ENCODE results near the gene SYNDIG1.

SYNDIG1 gene

GRCh38 chr20:24579475-24579874, 110.0 kb downstream of the SYNDIG1 start:
- H3K4me3 ChIP-seq (ENCODE audit: severe bottlenecking), result no peak overlapping the region
- no peak overlapping the region for H3K27ac ChIP-seq (ENCODE audit: poor library complexity, severe bottlenecking)
- H3K9me3 ChIP-seq (ENCODE audit: severe bottlenecking), result no peaks in the 10 kb centered on the region
- H3K36me3 ChIP-seq (ENCODE audit: low read depth), result no peaks in the 10 kb centered on the region
- ATAC-seq (ENCODE audit: low read depth), result no peak
- TF ChIP-seq CTCF (IDR thresholded peaks at IDR 0.05; ENCODE audit: poor library complexity, severe bottlenecking), result no peak
- H3K4me1 ChIP-seq (ENCODE audit: insufficient read depth, poor library complexity, severe bottlenecking), result no peaks in the 10 kb centered on the region
- DNase-seq (ENCODE audit: low spot score), result no peak
- H3K27me3 ChIP-seq (ENCODE audit: insufficient read depth, poor library complexity, severe bottlenecking), result no peaks in the 10 kb centered on the region

- ATAC-seq (ENCODE audit: low read depth) (no peak), DNase-seq (ENCODE audit: low spot score) (no peak)
- Histone ChIP-seq H3K27ac (ENCODE audit: poor library complexity, severe bottlenecking) (no peak overlapping the region), H3K36me3 (ENCODE audit: low read depth) (no peaks in the 10 kb centered on the region), H3K9me3 (ENCODE audit: severe bottlenecking) (no peaks in the 10 kb centered on the region), H3K4me1 (ENCODE audit: insufficient read depth, poor library complexity, severe bottlenecking) (no peaks in the 10 kb centered on the region), H3K27me3 (ENCODE audit: insufficient read depth, poor library complexity, severe bottlenecking) (no peaks in the 10 kb centered on the region), H3K4me3 (ENCODE audit: severe bottlenecking) (no peak overlapping the region)
- no peak for TF ChIP-seq CTCF (IDR thresholded peaks at IDR 0.05; ENCODE audit: poor library complexity, severe bottlenecking)
These were observed 110.6 kb downstream of the SYNDIG1 start for GRCh38 chr20:24580006-24580405.

GRCh38 chr20:24580855-24581254, 111.4 kb downstream of the SYNDIG1 start:
- Histone ChIP-seq H3K4me1 (ENCODE audit: insufficient read depth, poor library complexity, severe bottlenecking) (no peaks in the 10 kb centered on the region), H3K36me3 (ENCODE audit: low read depth) (no peaks in the 10 kb centered on the region), H3K9me3 (ENCODE audit: severe bottlenecking) (no peaks in the 10 kb centered on the region), H3K27ac (ENCODE audit: poor library complexity, severe bottlenecking) (no peak overlapping the region), H3K4me3 (ENCODE audit: severe bottlenecking) (no peak overlapping the region), H3K27me3 (ENCODE audit: insufficient read depth, poor library complexity, severe bottlenecking) (no peaks in the 10 kb centered on the region)
- TF ChIP-seq CTCF (IDR thresholded peaks at IDR 0.05; ENCODE audit: poor library complexity, severe bottlenecking), result no peak
- ATAC-seq (ENCODE audit: low read depth) (no peak), DNase-seq (ENCODE audit: low spot score) (no peak)

- Histone ChIP-seq H3K27ac (ENCODE audit: poor library complexity, severe bottlenecking) (no peak overlapping the region), H3K27me3 (ENCODE audit: insufficient read depth, poor library complexity, severe bottlenecking) (no peaks in the 10 kb centered on the region), H3K4me1 (ENCODE audit: insufficient read depth, poor library complexity, severe bottlenecking) (no peaks in the 10 kb centered on the region), H3K9me3 (ENCODE audit: severe bottlenecking) (no peaks in the 10 kb centered on the region), H3K4me3 (ENCODE audit: severe bottlenecking) (no peak overlapping the region), H3K36me3 (ENCODE audit: low read depth) (no peaks in the 10 kb centered on the region)
- no peak for TF ChIP-seq CTCF (IDR thresholded peaks at IDR 0.05; ENCODE audit: poor library complexity, severe bottlenecking)
- DNase-seq (ENCODE audit: low spot score), result no peak
- no peak for ATAC-seq (ENCODE audit: low read depth)
These were observed 112.2 kb downstream of the SYNDIG1 start for GRCh38 chr20:24581443-24582170.

Measured in RWPE2 (cell line).